Psoas muscle (tissue), 8 donors: ENCODE measurements around the gene ACSF2. TPM values are rescaled to one million over a fixed set of nuclear protein-coding genes. Genes with fewer than 3 reads are reported as not detected.

Source experiments
- ATAC-seq, 4 donors: fragments of 200-7000 bp; cut with Tn5 transposase; one replicate each; pipeline ENCODE4 v1.9.1; 2020; ENCODE audit warnings: moderate library complexity in 3 of 4, mild to moderate bottlenecking in 2 of 4
- DNase-seq, 2 donors: peaks; one replicate each; pipeline ENCODE4 v3.0.0-alpha.2; 2020
- H3K27ac ChIP-seq: fragments of 200-600 bp; one replicate; pipeline ENCODE4 v1.8.0; 2022
- H3K27me3 ChIP-seq, 3 donors: fragments of 200-600 bp in 1 of 3; one replicate each; pipeline versions ENCODE4 v1.6.1 to v1.8.0; 2013 to 2022; ENCODE audit warnings: low read length in 2 of 3, mild to moderate bottlenecking in 2 of 3, moderate library complexity in 1 of 3; ENCODE audit not compliant: insufficient read depth in 3 of 3
- H3K36me3 ChIP-seq, 2 donors: fragments of 200-600 bp in 1 of 2; one replicate each; pipeline versions ENCODE4 v1.6.1 to v1.8.0; 2013 to 2022; ENCODE audit warnings: low read depth in 1 of 2, mild to moderate bottlenecking in 1 of 2, moderate library complexity in 1 of 2; ENCODE audit not compliant: insufficient read depth in 1 of 2
- H3K4me1 ChIP-seq: fragments of 200-600 bp; one replicate; pipeline ENCODE4 v1.8.0; 2022
- H3K4me3 ChIP-seq: fragments of 200-600 bp; one replicate; pipeline ENCODE4 v1.8.0; 2022; ENCODE audit warnings: mild to moderate bottlenecking
- H3K9me3 ChIP-seq: fragments of 200-600 bp; one replicate; pipeline ENCODE4 v1.8.0; 2022
- WGBS, 3 donors: extraction: QIAGEN DNeasy Blood & Tissue Kit; methylation state at CpG; one replicate each; pipeline versions ENCODE4 v1.1.6 to v1.1.7; 2013; 5-methylcytosine and 5-hydroxymethylcytosine counted together
- intact Hi-C, 2 donors: fragments of 100-400 bp; cut with DNase I; formaldehyde crosslinking; loops; one replicate each; pipeline versions ENCODE4 v1.11.0 to v1.14.2; 2022
- polyA plus RNA-seq, 3 donors: library from polyadenylated mRNA; stranded (reverse); fragments of 200-250 nt; gene quantifications; one replicate each; pipeline ENCODE4 v1.2.3, GENCODE V29; 2013
- total RNA-seq, 4 donors: library from RNA; stranded (reverse); fragmentation: NEBNext Ultra II Directional in 2 of 4; extraction: Animal tissue kit (Norgen Biotek cat#: 25700) in 2 of 4; gene quantifications; one replicate each; pipeline versions ENCODE4 v1.2.1 to v1.2.4, GENCODE V29; 2021 to 2023
- TF ChIP-seq, protein P1 (sequence below): fragments of 200-600 bp; IDR thresholded peaks from one replicate; pipeline ENCODE4 v1.8.0; 2022; ENCODE audit warnings: antibody characterized with exemption
- donor health status: healthy with polysubstance abuse.
- donor health status: DM: no; HTN: no; CAD: no; lungs with moderate emphysema.
- donor health status: Bipolar disorder and iron deficiency.
- donor health status: healthy.
- donor health status: DM: yes; HTN: yes; CAD: no.
- donor health status: DM: no; HTN: no; CAD: no.
- donor health status: DM: no; HTN: no; CAD: no.
- donor health status: DM: yes; HTN: yes; CAD: no.

ACSF2 gene
- total and polyA plus RNA-seq, 7 donors, result 14.4 to 72.3 (median 35.5) TPM

DNA sequence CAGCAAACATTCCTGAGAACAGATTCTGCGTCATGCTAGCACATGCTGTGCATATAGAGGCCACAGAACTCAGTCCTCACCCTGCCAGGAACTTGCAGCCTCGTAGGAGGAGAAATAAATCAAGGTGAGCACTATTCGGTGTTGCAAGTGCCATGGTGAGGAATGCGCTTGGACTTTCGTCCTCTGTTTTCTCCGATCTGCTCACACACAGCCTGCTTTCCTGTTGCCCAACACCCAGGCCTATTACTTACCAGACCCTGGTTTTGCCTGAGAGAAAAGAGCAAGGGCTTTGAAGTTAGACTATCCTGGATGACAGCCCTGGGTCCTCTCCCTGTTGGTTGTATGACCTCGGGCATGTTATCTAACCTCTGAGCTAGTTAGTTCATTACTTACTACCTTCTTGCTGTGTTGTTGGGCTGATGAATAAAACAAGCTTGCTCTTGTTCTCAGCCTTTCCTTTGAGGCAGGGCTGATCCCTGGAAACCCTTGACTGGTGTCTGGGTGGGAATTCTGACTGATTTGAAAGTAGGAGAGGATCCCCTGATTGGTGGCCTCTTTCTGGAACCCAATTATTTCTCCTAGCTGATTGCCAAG lies 2.9 kb downstream of the ACSF2 start:
- Histone ChIP-seq H3K27me3 (no peaks in the 10 kb centered on the region), H3K27ac (peak overlapping the region; percentile 83), H3K4me3 (no peak overlapping the region), H3K9me3 (no peaks in the 10 kb centered on the region), H3K36me3 (no peaks in the 10 kb centered on the region), H3K4me1 (peaks cover 50% of the 10 kb centered on the region)
- TF ChIP-seq, protein P1, sequence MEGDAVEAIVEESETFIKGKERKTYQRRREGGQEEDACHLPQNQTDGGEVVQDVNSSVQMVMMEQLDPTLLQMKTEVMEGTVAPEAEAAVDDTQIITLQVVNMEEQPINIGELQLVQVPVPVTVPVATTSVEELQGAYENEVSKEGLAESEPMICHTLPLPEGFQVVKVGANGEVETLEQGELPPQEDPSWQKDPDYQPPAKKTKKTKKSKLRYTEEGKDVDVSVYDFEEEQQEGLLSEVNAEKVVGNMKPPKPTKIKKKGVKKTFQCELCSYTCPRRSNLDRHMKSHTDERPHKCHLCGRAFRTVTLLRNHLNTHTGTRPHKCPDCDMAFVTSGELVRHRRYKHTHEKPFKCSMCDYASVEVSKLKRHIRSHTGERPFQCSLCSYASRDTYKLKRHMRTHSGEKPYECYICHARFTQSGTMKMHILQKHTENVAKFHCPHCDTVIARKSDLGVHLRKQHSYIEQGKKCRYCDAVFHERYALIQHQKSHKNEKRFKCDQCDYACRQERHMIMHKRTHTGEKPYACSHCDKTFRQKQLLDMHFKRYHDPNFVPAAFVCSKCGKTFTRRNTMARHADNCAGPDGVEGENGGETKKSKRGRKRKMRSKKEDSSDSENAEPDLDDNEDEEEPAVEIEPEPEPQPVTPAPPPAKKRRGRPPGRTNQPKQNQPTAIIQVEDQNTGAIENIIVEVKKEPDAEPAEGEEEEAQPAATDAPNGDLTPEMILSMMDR, result no peak
- ATAC-seq, result peak; percentile 54 to 78 (median 71)
- 27 to 57% (median 34%) methylated on average over 7 of the region's 7 CpGs for WGBS, 3 donors
- intact Hi-C loops, result loop anchor here in 1 of 2 donors (5.0 kb wide), 1 partner anchor 43 kb away; no protein-coding TSS in a partner anchor
- DNase-seq, result peak in 1 of 2 donors; percentile 48

GRCh38 chr17:50429793-50430192 lies 3.8 kb downstream of the ACSF2 start:
- no peak overlapping the region for H3K4me3 ChIP-seq
- H3K27ac ChIP-seq, result peak overlapping the region; percentile 83
- no peaks in the 10 kb centered on the region for H3K36me3 ChIP-seq
- whole genome bisulfite sequencing, 3 donors, result 87 to 98% (median 95%) methylated on average over 4 of the region's 4 CpGs
- H3K27me3 ChIP-seq, result no peaks in the 10 kb centered on the region
- ATAC-seq (no peak), DNase-seq (no peak)
- intact Hi-C loops, result loop anchor here in 1 of 2 donors (5.0 kb wide), 1 partner anchor 43 kb away; no protein-coding TSS in a partner anchor
- H3K4me1 ChIP-seq, result peaks cover 50% of the 10 kb centered on the region
- H3K9me3 ChIP-seq, result no peaks in the 10 kb centered on the region
- TF ChIP-seq, protein P1, result no peak

DNA sequence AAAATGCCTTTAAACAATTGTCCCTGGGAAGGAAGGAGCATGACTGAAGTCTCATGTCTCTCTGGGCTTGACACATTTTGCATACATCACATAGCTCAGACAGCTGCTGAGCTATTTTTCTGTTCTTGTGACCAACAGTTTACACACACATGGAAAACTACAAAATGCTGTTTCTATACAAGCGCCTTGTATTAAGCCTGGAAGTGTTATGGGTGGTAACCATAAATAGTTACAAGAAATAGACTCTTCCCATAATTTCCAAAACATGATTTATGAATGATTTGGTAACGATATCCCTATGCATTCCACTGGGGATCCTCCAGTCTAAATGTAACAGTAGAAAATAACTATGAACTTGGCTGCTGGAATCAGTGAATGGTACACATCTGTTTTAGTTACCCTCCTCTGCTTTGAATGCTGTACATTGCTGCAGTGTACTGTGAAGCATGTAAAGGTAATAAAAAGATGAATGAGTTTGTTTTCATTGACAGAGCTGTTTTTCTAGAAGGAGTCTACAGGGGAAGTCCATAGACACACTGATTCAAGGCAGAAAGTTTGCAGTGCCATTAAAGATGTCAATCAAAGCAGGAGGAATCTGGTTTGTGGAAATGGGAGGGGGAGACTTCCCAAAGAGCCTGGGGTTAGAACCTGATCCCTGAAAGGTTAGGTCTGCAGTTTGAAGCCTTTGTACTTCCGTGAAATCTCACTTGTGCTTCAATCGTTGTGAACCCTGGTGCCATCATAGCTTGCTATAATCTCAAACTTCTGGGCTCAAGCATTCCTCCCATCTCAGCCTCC lies 5.0 kb downstream of the ACSF2 start:
- DNase-seq (no peak), ATAC-seq (no peak)
- TF ChIP-seq, protein P1, result no peak
- H3K4me3 ChIP-seq, result no peak overlapping the region
- peak overlapping the region; percentile 83 for H3K27ac ChIP-seq
- H3K36me3 ChIP-seq, result peaks cover 0 to 5% of the 10 kb centered on the region in 2 donors
- no peaks in the 10 kb centered on the region for H3K9me3 ChIP-seq
- intact Hi-C loops, result no loop called here
- peaks cover 50% of the 10 kb centered on the region for H3K4me1 ChIP-seq
- no peaks in the 10 kb centered on the region for H3K27me3 ChIP-seq
- 22 to 33% (median 31%) methylated on average over 4 of the region's 4 CpGs for WGBS, 3 donors

DNA sequence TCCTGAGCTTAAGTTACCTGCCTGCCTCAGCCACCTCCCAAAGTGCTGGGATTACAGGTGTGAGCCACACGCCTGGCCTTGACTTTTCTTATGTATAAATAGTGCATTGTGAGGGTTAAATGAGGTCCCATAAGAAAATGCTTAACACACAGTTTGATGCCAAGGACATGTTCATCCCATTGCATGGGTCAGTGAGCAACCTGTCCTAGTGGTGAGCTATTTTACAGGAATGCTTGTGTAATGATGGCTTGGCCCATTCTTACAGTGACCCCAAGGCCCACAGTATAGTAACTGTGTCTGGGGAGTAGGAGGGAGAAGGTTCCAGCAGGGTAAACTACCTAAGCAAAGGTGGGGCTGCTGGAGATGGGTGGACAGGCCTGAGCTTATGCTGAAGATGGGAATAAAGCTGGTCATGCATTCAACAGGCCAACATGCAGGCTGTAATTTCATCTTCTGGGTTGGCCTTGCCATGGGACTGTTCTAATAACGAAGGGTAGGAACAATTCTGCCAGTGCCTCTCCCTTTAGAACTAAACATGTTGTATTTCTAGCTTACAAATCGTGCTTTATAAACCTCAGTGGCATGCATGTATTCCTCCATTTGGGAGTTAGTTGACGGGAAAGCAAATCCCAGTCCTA lies 6.2 kb downstream of the ACSF2 start:
- 31 to 42% (median 34%) methylated on average over 4 of the region's 4 CpGs for WGBS, 3 donors
- TF ChIP-seq, protein P1, result no peak
- Histone ChIP-seq H3K4me3 (no peak overlapping the region), H3K4me1 (peaks cover 45% of the 10 kb centered on the region), H3K27ac (peak overlapping the region; percentile 83), H3K27me3 (no peaks in the 10 kb centered on the region), H3K9me3 (no peaks in the 10 kb centered on the region), H3K36me3 (peaks cover 0 to 5% of the 10 kb centered on the region in 2 donors)
- DNase-seq (no peak), ATAC-seq (peak; percentile 62 to 72 (median 69))
- intact Hi-C loops, result no loop called here
